Activated CD8-positive, alpha-beta memory T cell treated with anti-CD3 and anti-CD28 coated beads, Interleukin-2, amount 50 U/mL, for 4 hours (primary cell): ENCODE measurements around the gene ROBO1.
"Not testable (repeated sequence)": the region's sequence is repeated elsewhere in the genome, so short reads cannot be mapped to it uniquely, and the experiment has no call there.

Source experiments
- DNase-seq: peaks from one replicate; pipeline ENCODE4 v3.0.0-alpha.2; 2020

ROBO1 gene

DNA sequence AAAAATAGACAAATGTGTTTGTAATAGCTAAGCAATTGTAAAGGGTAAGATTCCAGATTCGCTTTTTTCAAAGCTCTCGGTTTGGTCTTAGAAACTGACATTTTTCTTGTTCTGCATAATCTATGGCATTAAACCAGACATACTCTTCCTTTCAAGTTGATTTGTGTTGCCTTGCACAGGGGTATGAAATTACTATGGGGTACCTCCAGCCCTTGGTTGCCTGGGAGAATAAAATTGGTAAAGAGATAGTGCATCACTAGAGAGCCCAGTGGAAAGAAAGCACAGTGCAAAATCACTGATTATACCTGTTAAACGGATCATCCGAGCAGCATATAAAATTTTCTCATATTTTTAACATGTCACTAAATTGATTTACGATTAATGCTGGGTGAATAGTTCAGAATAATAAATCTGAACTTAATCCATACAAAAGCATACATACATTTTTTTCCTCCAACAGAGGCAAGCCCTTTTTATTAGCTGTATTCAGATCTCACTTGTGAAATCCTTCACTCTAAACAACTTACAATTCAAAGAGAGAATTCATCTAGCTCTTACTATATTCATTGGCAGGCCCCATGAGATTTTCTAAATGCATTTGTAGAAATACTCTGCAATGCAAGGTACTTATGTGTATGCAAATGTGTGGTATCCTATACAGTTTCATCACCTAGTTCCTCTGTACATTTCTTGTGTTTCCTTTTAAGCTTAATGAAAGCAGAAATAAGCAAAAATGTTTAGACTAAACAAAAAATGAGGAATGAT, 224.4 kb downstream of the ROBO1 start:
- DNase-seq, result no peak

DNA sequence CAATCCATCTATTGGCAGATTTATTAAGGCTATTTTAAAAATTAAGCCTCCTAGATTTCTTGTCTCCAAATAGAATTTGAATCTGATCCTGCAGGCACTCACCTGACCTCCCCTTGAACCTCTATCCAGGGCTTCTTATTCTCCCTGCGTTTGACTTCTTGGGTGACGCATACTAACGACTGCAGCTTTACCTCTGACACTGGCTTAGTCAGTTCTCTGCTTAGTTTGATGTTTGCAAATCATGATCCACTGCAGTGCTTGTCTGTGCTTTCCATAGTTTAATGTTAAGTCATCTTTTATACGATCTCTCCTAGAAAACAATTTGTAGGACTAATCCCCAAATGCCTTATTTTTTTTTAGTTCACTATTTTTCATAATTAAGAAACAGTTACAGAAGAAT, 233.1 kb downstream of the ROBO1 start:
- no peak for DNase-seq

DNA sequence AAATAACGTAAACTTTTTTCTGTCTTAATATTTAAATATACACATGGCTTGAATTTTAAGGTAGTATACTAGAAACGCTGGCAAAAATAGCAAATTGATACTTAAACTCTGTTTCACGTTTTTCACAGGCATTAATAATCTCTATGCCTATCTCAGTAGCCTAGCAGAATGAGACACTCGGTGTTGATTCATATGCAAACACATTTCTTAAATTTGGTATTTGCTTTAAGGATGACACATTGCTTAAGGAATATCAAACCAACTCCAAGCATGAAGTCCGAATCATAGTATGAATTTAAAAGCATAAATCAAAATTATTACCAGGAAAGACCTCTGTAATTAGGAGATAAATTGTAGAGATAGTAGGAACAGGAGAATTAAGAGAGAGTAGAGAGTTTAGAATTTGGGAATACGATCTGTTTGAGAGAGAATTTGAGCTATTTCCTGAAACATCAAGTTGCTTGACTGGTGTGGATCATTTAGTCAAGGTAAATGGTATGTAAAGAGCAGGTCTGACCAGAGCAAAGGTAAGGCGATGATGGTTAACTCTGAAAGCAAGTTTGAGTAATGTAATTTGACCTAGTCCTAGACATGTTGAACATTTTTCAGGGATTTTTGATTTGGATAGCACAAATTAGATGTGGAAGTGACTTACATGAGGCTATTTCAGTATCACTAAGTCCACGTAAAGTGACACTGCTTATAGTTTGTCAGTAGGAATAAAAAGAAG, 236.1 kb downstream of the ROBO1 start:
- no peak for DNase-seq

DNA sequence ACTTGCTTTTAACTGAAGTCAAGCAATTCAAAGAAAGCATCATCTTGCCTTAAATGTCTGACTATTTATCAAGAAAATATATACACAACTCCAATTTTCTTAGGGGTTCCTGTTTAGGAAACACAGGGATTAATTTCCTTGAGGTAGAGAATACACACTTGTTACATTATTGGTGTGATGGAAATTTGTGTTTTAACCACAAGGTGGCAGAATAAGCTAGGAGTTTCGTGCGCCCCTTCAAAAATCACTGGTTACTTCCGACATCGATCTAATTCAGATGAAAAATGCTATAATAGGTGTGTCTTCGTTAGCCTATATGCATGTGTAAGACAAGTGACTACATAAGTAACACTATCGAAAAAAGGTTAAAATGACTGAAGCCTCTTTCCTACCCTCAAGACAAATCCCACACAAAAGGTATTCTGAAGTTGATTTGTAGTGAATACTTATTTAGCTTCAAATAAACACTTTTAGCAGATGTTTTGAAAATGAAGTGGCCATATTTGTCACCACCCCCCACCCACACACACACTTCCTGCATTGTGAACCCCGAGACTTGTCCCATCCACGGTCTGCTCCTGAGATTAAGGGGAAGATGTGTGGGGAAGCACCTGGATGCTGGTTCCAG, 246.5 kb downstream of the ROBO1 start:
- DNase-seq, result no peak

DNA sequence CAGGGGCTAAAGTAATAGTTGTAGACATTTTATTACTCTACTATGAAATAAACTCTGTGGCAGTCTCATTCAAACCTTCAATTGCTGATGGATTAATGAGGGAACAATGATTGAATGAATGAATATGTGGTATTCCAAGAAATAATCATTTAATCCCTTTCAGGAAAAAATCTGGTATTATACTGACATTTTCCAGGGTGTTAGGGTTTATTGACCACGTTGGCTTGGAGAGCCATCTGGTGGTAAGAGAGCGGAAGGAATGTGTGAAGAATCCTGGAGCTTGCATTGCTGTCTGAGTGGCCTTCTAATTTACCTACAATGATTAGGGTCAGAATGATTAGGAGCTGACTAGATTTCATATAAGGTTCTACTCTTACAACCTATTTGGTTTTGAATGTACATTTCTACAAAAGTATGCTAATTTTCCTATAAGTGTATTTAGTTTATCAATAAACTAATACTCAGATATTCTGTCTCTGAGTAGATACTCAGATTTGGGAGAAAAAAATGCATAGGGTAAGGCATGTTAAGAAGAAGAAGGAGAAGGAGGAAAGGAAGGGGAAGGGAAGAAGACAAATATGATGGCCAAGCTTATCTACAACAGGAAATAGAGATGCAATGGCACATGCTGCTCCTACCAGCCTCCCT, 249.9 kb downstream of the ROBO1 start:
- DNase-seq, result no peak

DNA sequence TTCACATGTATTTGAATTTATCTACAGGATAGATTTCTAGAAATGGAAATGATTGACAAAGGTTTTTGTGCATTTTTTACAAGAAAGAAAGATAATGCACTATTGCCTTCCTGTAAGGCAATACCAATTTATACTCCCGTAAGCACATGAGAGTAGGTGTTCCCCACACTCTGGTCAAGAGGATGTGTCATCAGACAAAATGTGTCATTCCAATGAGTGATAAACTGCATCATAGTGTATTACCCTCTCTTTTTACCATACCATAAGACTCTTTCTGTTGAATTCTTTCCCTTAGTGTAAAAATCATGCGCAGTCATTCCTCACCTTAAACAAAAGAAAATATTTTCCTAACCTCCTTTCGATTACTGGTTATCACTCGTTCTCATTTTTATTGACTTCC, 251.0 kb downstream of the ROBO1 start:
- DNase-seq, result no peak

DNA sequence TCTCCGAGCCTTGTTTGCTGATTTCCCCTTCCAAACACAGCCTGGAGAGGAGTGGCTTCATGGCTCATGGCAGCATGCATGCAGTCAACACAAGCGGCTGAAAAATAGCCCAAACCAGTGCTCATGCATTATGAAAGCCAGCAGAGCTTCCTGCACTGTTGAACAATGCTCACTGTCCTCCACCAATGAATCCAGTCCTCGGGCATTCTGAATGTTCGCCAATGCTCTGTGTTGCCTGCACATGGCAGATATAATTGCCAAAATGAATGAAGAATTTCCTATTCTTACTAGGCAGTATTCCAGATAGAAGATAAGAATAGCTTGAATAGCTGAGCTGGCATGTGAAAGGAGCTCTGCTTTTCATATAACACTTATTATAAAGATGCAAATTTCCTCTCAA, 252.7 kb downstream of the ROBO1 start:
- DNase-seq, result no peak

DNA sequence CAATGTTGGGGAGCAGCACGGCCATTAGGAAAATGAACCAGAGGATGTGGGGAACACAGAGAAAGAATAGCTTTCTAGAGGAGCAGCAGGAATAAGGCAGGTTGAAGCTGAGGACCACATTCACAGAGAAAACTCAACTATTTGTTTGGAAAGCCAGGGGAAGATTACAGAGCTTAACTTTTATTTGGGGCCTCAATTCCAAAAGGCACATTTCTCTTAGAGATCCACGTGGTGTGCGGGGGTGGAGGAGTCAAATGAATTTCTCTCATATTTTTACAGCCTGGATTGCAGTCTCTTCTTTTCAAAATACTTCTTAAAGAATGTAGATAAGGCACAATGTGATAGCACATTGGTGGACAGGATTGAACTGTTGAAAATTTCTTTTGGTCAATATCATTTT, 253.7 kb downstream of the ROBO1 start:
- DNase-seq, result no peak

DNA sequence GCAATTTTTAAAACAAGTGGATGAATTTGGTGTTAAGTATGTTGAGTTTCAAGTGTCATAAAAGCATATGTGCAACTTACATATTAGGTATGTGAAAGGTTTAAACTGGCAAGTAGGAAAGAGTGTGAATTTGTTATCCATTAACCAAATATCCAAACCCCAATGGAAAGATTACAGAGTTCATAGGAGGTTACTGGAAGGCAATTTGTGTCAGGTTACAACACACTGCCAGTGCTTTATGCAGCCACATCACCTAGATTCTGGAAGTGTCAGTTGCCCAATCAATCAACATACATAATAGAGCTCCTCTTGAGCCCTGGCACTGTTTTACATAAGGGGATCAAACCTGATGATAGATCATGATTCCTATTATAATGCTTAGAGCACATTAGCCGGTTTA, 261.0 kb downstream of the ROBO1 start:
- DNase-seq, result no peak

DNA sequence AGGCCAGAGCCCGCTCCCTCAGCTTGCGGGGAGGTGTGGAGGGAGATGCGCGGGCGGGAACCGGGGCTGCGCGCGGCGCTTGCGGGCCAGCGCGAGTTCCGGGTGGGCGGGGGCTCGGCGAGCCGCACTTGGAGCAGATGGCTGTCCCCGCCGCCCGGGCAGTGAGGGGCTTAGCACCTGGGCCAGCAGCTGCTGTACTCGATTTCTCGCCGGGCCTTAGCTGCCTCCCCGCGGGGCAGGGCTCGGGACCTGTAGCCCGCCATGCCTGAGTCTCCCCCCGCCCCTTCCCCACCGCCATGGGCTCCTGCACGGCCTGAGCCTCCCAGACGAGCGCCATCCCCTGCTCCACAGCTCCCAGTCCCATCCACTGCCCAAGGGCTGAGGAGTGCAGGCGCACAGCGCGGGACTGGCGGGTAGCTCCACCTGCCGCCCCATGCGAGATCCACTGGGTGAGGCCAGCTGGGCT, 265.5 kb downstream of the ROBO1 start:
- DNase-seq, result not testable (repeated sequence)

DNA sequence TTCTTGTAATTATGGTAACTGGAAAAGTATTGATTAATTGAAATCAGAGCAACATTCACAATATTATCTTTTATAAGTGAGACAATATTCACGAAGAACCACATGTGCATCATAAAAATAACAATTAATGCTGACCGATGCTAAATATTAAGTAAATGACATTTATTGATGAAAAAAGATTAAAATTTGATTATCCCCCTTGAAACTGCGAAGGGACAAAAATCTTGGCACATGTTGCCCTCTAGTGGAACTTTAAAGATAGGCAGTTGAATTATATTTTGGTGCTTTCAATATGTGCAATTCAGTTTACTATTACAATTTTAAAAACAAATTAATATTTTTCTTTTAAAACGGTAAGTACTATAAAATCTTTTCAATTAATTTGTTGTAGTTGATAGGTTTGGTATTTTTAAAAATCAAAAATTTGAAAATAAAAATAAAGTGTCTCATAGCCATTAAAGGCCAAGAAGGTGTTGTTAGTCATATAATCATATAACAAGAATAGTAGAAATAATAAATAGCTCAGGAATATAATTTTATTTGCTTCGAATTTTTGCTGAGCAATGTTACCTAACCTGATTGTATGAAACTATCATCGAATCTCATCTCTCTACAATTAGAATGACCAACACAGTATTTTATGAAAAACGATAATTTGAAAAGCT, 270.2 kb downstream of the ROBO1 start:
- no peak for DNase-seq

DNA sequence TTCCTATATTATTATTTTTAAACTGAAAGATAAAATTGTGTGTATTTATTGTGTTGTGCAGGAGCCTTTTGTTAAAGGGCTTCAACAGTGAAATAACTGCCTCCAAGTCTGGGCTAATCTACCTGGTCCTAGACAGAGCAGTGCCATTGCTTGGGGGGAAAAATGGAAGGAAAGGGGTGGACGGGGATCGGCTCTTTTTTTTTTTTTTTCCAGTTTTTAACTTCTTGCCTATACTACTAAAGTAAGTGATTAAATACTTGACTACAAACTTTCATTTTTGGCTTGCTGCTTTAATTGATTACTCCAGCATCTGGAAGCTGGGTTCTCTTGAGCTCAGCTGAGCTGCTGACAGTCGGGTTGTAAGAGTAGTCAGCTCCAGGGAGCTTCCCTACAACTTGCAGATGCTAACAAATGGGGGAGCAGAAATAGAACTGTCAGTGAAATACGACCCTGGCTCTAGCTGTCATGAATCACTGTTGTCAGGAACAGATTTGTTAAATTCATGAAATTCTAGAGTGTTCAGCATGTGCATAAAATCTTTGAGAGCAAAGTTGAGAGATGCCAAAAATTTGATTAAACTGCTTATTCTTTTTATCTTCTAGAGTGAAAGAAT, 276.7 kb downstream of the ROBO1 start:
- DNase-seq, result no peak

DNA sequence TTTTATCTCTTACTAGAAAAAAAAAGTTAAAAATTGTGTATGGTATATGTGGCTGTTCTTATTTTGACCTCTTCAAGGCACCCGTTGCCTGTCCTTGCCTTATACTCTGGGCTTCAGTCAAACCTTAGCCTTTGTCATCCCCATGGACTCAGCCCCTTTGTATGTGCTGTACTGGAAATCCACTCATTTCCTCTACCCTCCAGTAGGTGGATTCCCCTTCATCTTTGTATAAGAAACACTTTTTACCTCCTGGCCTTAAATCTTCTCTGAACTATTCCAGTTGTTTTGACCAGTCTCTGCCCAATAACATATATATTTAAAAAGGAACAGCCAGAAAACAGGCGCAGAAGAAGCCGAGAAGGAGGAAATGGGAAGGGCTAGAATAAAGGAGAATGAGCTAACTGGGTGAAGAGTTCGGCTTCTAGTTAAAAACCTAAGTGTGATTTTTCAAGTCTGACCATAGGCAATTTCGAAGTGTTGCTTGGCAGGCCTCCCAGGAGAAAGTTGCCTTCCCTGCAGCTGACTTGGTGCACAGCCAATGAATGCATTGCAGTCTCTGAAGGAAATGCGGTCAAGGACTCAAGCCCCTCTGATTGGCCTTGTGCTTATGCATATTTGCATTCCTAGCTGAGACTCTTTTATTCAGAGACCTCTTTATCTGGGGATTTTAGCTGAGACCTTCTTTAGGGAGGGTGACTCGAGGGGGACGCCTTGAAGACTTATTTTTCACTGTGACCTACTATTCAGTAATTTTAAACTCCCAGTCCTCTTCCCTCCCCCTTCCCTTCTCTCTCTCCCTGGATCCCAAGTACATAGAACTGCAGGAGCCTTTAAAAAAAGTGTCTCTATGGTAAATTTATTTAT, 277.4 kb downstream of the ROBO1 start:
- DNase-seq, result no peak

DNA sequence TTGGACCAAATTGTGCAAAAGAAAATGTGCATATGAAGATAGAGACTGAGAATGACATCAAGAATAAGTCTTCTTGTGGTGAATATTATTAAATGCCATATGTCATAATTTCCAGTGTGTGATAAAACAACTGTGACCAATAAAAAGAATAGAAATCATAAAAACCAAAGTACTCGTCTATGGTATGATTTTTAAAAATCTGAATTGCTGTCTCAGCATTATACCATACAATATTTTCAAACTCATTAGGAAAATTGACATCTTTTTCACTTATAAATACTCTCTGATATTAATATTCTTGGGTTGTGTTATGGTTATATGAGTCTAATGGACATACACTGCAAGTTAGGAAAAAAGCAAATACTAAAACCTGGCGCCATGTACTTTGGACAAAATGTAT, 279.4 kb downstream of the ROBO1 start:
- DNase-seq, result no peak

DNA sequence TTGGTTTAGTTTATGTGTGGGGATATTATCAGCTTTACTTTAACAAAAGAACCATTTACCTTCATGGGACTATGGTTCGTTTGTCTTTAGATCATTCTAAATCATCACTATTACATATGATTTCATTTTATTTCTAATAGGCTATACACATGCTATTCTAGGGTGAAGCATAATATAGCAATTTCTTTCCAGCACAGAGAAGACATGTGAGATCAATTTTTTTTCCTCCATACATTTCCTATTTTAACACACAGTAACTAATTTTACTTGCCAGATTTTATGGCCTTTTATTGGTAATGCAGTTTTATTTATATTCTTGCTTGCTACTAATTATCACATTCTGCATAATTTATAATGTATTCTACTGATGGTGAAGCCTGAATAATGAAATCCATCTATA, 287.1 kb downstream of the ROBO1 start:
- no peak for DNase-seq

DNA sequence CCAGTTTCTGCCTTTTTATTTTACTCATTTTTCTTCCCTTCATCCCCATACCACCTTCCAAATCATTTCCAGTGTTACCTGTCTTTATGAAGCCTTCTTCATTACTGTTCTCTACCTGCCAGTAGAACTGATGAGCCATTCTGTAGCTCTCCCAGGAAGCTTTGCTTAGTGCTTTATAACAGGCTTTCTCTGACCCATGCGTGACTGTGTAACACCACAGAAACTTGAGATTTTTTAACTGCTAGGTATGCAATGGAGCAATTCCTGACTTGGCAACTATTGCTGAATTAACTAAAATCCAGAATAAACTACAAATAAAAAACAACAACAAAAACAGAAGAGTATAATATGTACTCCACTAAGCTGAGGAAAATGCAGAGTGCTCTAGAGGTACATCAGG, 289.2 kb downstream of the ROBO1 start:
- DNase-seq, result no peak

DNA sequence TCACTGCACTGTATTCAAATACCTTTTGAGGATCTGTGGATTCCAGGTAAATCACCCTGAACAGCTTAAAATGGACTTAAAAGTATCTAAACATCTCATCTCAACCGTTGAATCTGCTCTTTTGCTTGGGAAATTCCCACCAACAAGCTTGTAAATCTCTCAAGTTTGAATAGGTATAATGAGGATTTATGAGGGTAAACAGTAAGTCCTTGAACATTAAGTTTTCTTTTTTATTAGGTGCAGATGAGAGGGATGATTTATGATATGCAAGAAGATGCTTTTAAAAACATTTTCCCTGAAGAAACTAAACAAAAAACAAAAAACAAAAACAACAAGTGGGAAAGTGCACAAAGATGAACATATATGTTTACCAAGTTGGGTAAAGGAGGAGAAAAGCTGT, 290.6 kb downstream of the ROBO1 start:
- no peak for DNase-seq

DNA sequence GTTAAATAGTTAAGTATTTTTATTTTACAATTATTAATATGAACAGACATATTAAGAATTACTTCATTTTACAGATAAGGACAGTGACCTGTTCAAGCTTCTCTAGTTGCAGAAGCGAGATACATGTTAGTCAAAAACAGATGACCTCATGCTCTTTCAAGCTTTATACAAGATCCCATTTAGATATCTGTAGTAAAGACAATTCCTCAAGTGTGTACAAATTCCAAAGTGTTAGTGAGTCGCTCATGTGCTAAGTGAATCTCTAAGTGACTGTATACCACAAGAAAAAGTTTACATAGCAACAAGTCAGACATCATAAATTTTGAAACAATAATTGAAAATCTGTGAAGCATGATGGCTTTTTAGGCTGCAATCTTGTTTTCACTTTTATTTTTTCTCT, 293.8 kb downstream of the ROBO1 start:
- DNase-seq, result no peak

DNA sequence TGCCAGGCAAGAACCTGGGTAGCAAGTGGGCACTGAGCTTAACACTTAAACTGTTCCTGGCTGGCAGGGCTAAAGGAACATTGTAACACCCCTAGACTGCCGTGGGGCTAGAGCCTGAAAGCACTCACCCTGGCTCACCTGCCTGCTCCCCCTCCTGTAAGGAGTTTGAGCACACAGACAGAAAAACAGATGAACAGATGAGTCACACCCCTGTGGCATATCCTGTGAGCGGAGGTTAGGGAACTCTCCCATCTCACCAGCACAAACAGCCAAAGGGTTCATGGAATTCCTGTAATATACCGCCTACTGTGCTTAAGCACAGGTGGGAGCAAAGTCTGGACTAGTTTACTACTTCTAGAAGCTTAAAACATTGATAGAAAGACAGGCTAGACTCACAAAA, 300.1 kb downstream of the ROBO1 start:
- no peak for DNase-seq

DNA sequence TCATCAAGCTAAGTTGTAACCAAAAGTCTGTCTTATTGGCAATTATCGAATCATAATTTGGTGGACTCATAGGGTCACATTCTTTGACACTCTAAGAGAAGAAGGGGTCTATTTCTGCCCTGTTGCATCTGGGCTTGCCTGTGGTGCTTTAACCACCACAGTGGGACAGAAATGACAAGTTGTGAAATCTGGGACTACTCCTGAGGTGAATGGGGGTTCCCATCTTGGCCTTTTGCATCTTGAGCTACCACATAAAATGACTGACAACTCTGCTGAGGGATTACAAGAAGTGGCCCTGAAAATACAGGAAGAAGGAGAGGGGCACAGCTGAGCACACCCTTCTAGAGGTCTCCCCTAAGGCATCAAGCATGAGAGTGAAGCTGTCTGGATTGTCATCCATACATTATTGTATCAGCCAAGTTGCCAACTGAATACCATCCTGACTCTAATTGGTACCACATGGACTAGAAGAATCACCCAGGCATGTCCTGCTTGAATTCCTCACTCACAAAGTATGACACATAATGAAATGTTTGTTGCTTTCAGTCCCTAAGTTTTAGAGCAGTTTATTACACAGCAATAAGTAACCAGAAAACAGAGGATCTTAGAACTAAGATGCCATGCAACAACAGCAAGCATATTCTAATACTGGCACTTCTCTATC, 306.5 kb downstream of the ROBO1 start:
- DNase-seq, result no peak

DNA sequence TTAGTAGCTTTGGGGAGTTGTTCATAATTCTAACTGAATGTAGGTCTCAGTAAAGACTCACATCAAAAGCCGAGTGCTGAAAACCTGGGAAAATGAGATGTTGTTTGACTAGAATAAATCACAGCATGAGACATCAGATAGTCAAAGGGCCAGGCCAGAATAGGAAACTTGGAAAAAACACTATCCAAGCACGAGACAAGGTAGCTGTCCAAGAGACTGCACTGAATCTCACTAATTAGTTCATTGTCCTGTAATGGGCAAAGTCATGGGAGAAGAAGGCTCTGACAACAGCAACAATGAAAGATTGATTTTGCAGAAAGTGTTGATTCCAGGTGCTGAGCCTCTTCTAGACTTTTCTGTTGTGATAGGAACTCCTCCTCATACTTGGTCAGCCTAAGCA, 314.2 kb downstream of the ROBO1 start:
- no peak for DNase-seq
